Measurements from ENCODE around the gene STIM1.

Gene STIM1

GRCh38 chr11:4134806-4135205, 279.3 kb downstream of the STIM1 start:
- no peak for DNase-seq

GRCh38 chr11:4138497-4138896, 283.0 kb downstream of the STIM1 start:
- DNase-seq: no peak

GRCh38 chr11:4140067-4140636, 284.7 kb downstream of the STIM1 start:
- DNase-seq: no peak
